Muscle layer of colon (tissue), 2 donors: ENCODE results near the gene VTN.

Experiments
- H3K27ac ChIP-seq: one replicate; pipeline ENCODE4 v1.7.0; 2013; ENCODE audit warnings: low read depth, mild to moderate bottlenecking, low read length, moderate library complexity
- H3K27me3 ChIP-seq, 2 donors: one replicate each; pipeline ENCODE4 v1.7.0; 2013; ENCODE audit warnings: low read length in 2 of 2, mild to moderate bottlenecking in 2 of 2; ENCODE audit not compliant: insufficient read depth in 2 of 2, control insufficient read depth in 1 of 2
- H3K36me3 ChIP-seq: one replicate; pipeline ENCODE4 v1.7.0; 2013; ENCODE audit warnings: mild to moderate bottlenecking, low read length; ENCODE audit not compliant: insufficient read depth
- H3K4me1 ChIP-seq: one replicate; pipeline ENCODE4 v1.7.0; 2013; ENCODE audit warnings: mild to moderate bottlenecking, low read length; ENCODE audit not compliant: insufficient read depth
- H3K4me3 ChIP-seq, 2 donors: one replicate each; pipeline ENCODE4 v1.7.0; 2013; ENCODE audit warnings: low read length in 2 of 2, low read depth in 1 of 2, mild to moderate bottlenecking in 1 of 2, moderate library complexity in 1 of 2
- H3K9ac ChIP-seq: one replicate; pipeline ENCODE4 v1.7.0; 2013; ENCODE audit warnings: low read length
- H3K9me3 ChIP-seq: one replicate; pipeline ENCODE4 v1.7.0; 2013; ENCODE audit warnings: mild to moderate bottlenecking, low read length
- donor health status: abdominal sarcoma.
- donor health status: Adenocarcinoma of cecum.

VTN gene

GRCh38 chr17:28367641-28368305, 2.3 kb downstream of the VTN start:
- peaks cover 10% of the 10 kb centered on the region for H3K4me1 ChIP-seq
- no peaks in the 10 kb centered on the region for H3K9me3 ChIP-seq
- no peak overlapping the region for H3K4me3 ChIP-seq
- no peak overlapping the region for H3K9ac ChIP-seq
- H3K27ac ChIP-seq: no peak overlapping the region
- H3K36me3 ChIP-seq: peaks cover 7% of the 10 kb centered on the region
- H3K27me3 ChIP-seq: no peaks in the 10 kb centered on the region

GRCh38 chr17:28366605-28367004, 3.5 kb downstream of the VTN start:
- Histone ChIP-seq H3K36me3 (peaks cover 13% of the 10 kb centered on the region), H3K9me3 (no peaks in the 10 kb centered on the region), H3K4me3 (no peak overlapping the region), H3K9ac (no peak overlapping the region), H3K4me1 (peaks cover 4% of the 10 kb centered on the region), H3K27ac (no peak overlapping the region), H3K27me3 (no peaks in the 10 kb centered on the region)

DNA sequence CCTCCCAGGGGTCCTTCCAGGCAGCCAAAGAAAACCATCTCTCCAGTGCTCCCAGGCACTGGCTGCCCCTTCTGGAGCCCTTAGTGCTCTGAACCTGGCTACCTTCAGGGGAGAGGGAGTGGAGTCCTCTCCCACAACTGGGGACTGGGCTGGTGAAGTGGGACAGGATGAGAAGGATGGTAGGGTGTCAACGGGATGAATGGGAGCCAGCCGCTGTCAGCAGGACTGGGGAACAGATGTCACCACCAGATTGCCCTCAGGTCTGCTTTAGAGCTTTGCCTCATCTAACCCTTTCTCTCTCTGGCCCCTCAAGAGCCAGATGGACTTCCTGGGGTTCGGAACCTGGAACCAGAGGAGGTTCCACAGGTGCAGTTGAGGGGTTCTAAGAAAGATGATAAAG, 4.6 kb downstream of the VTN start:
- Histone ChIP-seq H3K4me3 (no peak overlapping the region), H3K27ac (no peak overlapping the region), H3K9ac (no peak overlapping the region), H3K4me1 (no peaks in the 10 kb centered on the region), H3K36me3 (peaks cover 24% of the 10 kb centered on the region), H3K9me3 (no peaks in the 10 kb centered on the region), H3K27me3 (no peaks in the 10 kb centered on the region)

DNA sequence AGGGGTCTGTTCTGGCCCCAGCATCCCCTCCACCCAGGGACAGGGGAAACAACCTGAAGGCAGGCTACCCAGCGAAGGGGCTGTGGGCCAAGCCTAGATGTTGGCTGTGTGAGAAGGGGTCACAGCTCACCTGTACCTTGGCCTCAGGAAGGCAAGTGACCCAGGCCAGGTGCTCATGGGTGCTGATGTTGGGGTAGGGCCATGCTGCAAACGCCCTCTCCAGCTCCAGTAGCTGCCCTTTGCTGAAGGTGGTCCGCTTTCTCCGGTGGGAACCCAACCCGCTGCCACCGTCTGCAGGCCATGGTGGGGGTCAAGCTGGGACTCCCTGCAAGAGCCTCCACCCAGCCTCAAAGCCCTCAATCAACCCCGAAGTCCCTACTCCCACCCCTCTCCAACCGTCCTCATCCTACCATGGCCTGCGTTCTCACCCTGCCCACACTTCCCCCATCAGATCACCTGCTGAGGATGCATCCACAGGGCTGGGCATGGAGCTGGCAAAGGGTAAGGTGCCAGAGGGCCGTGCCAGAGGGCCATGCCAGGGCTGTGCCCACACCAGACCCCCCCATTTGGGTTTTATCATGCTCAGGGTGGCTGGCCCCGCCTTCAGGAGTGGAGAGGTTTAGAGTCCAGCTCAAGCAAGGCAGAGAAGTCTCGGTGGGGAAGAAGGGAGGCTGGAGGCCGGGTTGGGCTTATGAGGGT, 5.3 kb downstream of the VTN start, which contains the start of gene SEBOX:
Gene SEBOX, minus strand, starts transcription at position 535 of the 699 bp plus-strand sequence. Its CDS starts 48 bp downstream, at position 487.
- Histone ChIP-seq H3K4me3 (no peak within 1 kb of the TSS), H3K9me3 (no peaks in the 10 kb centered on the region), H3K27me3 (no peaks in the 10 kb centered on the region), H3K4me1 (no peaks in the 10 kb centered on the region), H3K9ac (no peak within 1 kb of the TSS), H3K36me3 (peaks cover 31% of the 10 kb centered on the region), H3K27ac (no peak within 1 kb of the TSS)

- Histone ChIP-seq H3K4me1 (no peaks in the 10 kb centered on the region), H3K36me3 (peaks cover 36% of the 10 kb centered on the region), H3K27ac (no peak overlapping the region), H3K4me3 (no peak overlapping the region), H3K9me3 (no peaks in the 10 kb centered on the region), H3K9ac (no peak overlapping the region), H3K27me3 (no peaks in the 10 kb centered on the region)
Measured at GRCh38 chr17:28363776-28364650, 6.1 kb downstream of the VTN start.

DNA sequence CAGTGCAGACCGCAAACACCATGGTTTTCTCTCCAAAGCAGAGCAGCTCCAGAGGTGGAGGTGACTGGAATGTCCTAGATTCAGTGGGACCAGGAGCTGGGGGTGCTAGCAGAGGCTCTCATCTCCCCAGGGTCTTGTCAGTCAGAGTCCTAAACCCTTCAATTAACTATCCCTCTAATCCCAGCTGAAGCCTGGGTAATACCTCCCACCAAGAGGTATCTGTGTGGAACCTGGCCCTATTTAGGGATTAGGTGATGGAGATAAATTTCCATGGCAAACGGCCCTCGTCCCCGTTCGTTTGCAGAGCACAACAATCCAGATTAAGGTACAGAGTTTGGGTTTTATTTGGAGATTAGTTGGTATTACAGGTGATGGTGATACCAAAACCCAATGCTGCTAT, 6.9 kb downstream of the VTN start:
- Histone ChIP-seq H3K27ac (no peak overlapping the region), H3K9me3 (no peaks in the 10 kb centered on the region), H3K4me3 (no peak overlapping the region), H3K36me3 (peaks cover 38% of the 10 kb centered on the region), H3K4me1 (peaks cover 8% of the 10 kb centered on the region), H3K27me3 (no peaks in the 10 kb centered on the region), H3K9ac (no peak overlapping the region)

- Histone ChIP-seq H3K9ac (peak overlapping the region; percentile 36), H3K4me3 (peak overlapping the region; percentile 82 to 94), H3K27ac (peak overlapping the region; percentile 94), H3K4me1 (peaks cover 25% of the 10 kb centered on the region), H3K27me3 (no peaks in the 10 kb centered on the region), H3K36me3 (peaks cover 53% of the 10 kb centered on the region), H3K9me3 (no peaks in the 10 kb centered on the region)
Measured at GRCh38 chr17:28357901-28358197, 12.3 kb downstream of the VTN start.

DNA sequence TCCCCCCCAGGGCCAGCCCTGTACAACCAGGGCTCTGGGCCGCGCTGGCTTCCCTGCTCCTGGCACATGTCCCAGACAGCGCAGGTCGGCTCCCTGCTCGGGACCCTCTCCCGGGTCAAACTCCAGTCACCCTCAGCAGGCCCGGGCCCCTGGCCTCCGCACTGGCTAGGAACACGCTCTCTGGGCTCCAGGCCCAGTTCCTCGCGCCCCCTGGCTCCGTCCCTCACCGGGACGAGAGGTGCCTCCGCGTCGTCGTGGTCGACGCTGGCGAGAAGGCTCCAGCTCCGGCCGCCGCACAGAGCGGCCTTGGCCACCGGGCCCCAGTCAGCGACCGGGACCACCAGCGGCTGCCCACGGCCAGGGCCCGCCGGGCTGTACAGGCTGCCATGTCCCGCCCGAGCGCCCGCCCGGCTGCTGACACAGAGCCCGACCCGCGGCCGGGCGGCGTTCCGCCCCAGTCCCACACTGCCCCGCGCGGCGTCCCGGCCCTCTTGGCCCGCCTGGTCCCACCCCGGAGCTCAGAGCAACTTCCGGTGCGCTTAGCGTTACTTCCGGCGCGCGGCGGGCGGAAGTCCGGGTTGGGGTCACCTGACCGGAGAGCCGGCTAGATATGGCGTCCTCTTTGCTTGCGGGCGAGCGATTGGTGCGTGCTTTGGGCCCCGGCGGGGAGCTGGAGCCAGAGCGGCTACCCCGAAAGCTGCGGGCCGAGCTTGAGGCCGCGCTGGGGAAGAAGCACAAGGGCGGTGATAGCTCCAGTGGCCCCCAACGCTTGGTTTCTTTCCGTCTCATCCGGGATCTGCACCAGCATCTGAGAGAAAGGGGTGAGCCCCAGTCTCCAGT, 12.8 kb downstream of the VTN start, which contains the start of gene POLDIP2:
Gene POLDIP2, minus strand, starts transcription at position 467 of the 840 bp plus-strand sequence. Its CDS starts 79 bp downstream, at position 388.
- Histone ChIP-seq H3K36me3 (peaks cover 52% of the 10 kb centered on the region), H3K4me1 (peaks cover 25% of the 10 kb centered on the region), H3K27me3 (no peaks in the 10 kb centered on the region), H3K4me3 (peak within 1 kb of the TSS; percentile 82 to 94), H3K27ac (peak within 1 kb of the TSS; percentile 94), H3K9ac (peak within 1 kb of the TSS; percentile 79), H3K9me3 (no peaks in the 10 kb centered on the region)

DNA sequence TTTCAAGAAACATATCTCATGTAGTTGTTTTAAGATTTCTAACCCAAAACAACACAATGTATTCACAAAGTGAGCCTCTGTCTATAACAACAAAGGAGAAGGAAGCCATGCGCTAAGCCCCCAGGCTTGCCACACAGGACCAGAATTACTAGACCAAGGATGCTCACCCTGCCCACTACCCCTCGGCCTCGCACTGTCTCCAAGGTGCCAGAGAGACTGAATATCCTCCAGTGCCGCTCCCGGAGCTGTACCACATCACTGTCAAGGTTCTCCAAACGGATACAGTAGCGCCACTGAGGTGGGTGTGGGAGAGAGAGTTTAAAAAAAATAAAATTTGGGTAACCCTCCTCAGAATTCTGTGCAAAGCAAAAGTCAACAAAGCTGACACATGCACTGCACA, 19.8 kb downstream of the VTN start:
- Histone ChIP-seq H3K36me3 (peaks cover 91% of the 10 kb centered on the region), H3K9me3 (no peaks in the 10 kb centered on the region), H3K27me3 (no peaks in the 10 kb centered on the region), H3K27ac (no peak overlapping the region), H3K4me3 (no peak overlapping the region), H3K4me1 (no peaks in the 10 kb centered on the region), H3K9ac (no peak overlapping the region)

- Histone ChIP-seq H3K27ac (no peak overlapping the region), H3K4me3 (no peak overlapping the region), H3K9me3 (no peaks in the 10 kb centered on the region), H3K36me3 (peaks cover 90% of the 10 kb centered on the region), H3K4me1 (no peaks in the 10 kb centered on the region), H3K27me3 (no peaks in the 10 kb centered on the region), H3K9ac (no peak overlapping the region)
Measured at GRCh38 chr17:28348979-28349378, 21.1 kb downstream of the VTN start.
